ENCODE measurements around the gene C19orf33.

The C19orf33 gene

GRCh38 chr19:38340927-38341326 is 36.9 kb downstream of the C19orf33 start:
- Histone ChIP-seq H3K4me3 (replicated peaks; ENCODE audit: insufficient read depth, low read length) (no peak overlapping the region), H3K27ac (replicated peaks) (no peak overlapping the region), H3K27me3 (ENCODE audit: insufficient read depth, poor library complexity, severe bottlenecking) (no peaks in the 10 kb centered on the region)
- TF ChIP-seq GABPA (IDR thresholded peaks at IDR 0.05; ENCODE audit: low read depth) (no peak), SPI1 (IDR thresholded peaks at IDR 0.05; ENCODE audit: borderline replicate concordance, low read depth) (no peak), POLR2AphosphoS5 (IDR thresholded peaks at IDR 0.05; ENCODE audit: low read depth) (no peak), CTCF (IDR thresholded peaks at IDR 0.05; ENCODE audit: insufficient read depth, low read length) (no peak)
- TF ChIP-seq, protein P1, sequence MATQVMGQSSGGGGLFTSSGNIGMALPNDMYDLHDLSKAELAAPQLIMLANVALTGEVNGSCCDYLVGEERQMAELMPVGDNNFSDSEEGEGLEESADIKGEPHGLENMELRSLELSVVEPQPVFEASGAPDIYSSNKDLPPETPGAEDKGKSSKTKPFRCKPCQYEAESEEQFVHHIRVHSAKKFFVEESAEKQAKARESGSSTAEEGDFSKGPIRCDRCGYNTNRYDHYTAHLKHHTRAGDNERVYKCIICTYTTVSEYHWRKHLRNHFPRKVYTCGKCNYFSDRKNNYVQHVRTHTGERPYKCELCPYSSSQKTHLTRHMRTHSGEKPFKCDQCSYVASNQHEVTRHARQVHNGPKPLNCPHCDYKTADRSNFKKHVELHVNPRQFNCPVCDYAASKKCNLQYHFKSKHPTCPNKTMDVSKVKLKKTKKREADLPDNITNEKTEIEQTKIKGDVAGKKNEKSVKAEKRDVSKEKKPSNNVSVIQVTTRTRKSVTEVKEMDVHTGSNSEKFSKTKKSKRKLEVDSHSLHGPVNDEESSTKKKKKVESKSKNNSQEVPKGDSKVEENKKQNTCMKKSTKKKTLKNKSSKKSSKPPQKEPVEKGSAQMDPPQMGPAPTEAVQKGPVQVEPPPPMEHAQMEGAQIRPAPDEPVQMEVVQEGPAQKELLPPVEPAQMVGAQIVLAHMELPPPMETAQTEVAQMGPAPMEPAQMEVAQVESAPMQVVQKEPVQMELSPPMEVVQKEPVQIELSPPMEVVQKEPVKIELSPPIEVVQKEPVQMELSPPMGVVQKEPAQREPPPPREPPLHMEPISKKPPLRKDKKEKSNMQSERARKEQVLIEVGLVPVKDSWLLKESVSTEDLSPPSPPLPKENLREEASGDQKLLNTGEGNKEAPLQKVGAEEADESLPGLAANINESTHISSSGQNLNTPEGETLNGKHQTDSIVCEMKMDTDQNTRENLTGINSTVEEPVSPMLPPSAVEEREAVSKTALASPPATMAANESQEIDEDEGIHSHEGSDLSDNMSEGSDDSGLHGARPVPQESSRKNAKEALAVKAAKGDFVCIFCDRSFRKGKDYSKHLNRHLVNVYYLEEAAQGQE (IDR thresholded peaks at IDR 0.05; ENCODE audit: insufficient replicate concordance, low read depth) = no peak
- DNase-seq (ENCODE audit: low read depth in 1 of 2, low spot score in 1 of 2) = no peak

GRCh38 chr19:38346837-38347236 is 42.8 kb downstream of the C19orf33 start:
- TF ChIP-seq, protein P1 (IDR thresholded peaks at IDR 0.05; ENCODE audit: insufficient replicate concordance, low read depth) = no peak
- TF ChIP-seq SPI1 (IDR thresholded peaks at IDR 0.05; ENCODE audit: borderline replicate concordance, low read depth) = no peak
- no peak for TF ChIP-seq POLR2AphosphoS5 (IDR thresholded peaks at IDR 0.05; ENCODE audit: low read depth)
- no peak for TF ChIP-seq GABPA (IDR thresholded peaks at IDR 0.05; ENCODE audit: low read depth)
- no peak overlapping the region for H3K4me3 ChIP-seq (replicated peaks; ENCODE audit: insufficient read depth, low read length)
- no peaks in the 10 kb centered on the region for H3K27me3 ChIP-seq (ENCODE audit: insufficient read depth, poor library complexity, severe bottlenecking)
- no peak overlapping the region for H3K27ac ChIP-seq (replicated peaks)
- no peak for DNase-seq (ENCODE audit: low read depth in 1 of 2, low spot score in 1 of 2)

DNA sequence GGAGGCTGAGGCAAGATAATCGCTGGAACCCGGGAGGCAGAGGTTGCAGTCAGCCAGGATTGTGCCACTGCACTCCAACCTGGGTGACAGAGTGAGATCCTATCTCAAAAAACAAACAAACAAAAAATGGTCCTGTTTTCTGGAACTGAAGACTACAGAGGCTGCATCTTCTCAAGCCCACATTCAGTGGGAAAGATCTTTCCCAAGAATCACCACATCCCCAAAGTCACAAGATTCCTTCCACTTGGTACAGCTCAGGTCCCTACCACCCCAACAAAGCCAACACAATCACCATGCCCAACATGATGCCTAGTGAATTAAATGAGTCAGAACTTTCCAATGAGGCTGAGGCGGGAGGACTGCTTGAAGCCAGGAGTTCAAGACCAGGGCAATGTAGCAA is 46.8 kb downstream of the C19orf33 start:
- Histone ChIP-seq H3K4me3 (replicated peaks; ENCODE audit: insufficient read depth, low read length) (no peak overlapping the region), H3K27ac (replicated peaks) (no peak overlapping the region), H3K27me3 (ENCODE audit: insufficient read depth, poor library complexity, severe bottlenecking) (no peaks in the 10 kb centered on the region)
- TF ChIP-seq SPI1 (IDR thresholded peaks at IDR 0.05; ENCODE audit: borderline replicate concordance, low read depth) = no peak
- TF ChIP-seq GABPA (IDR thresholded peaks at IDR 0.05; ENCODE audit: low read depth) = no peak
- no peak for TF ChIP-seq CTCF (IDR thresholded peaks at IDR 0.05; ENCODE audit: insufficient read depth, low read length)
- TF ChIP-seq POLR2AphosphoS5 (IDR thresholded peaks at IDR 0.05; ENCODE audit: low read depth) = no peak
- TF ChIP-seq, protein P1 (IDR thresholded peaks at IDR 0.05; ENCODE audit: insufficient replicate concordance, low read depth) = no peak
- no peak for DNase-seq (ENCODE audit: low read depth in 1 of 2, low spot score in 1 of 2)
